ENCODE results near the gene SEZ6L2.
"Not testable (repeated sequence)": the region's sequence is repeated elsewhere in the genome, so short reads cannot be mapped to it uniquely, and the experiment has no call there.

SEZ6L2 gene

DNA sequence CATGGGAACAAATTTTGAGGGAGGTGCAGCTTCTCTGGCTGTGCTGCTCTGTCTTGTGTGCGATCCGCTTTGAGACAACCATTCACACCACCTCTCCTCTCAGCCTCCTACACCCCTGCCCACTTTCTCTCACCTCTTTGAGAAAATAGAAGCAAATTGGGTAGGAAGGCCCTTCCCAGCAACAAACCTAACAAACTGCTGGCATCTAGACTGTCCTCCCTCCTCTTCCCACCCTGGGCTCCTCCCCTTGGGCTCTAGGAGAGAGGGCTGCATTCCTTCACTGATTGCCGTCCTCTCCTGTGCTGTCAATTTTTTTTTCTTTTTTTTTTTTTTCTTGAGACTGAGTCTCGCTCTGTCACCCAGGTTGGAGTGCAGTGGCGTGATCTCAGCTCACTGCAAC, 49.8 kb downstream of the SEZ6L2 start:
- no peak for DNase-seq

DNA sequence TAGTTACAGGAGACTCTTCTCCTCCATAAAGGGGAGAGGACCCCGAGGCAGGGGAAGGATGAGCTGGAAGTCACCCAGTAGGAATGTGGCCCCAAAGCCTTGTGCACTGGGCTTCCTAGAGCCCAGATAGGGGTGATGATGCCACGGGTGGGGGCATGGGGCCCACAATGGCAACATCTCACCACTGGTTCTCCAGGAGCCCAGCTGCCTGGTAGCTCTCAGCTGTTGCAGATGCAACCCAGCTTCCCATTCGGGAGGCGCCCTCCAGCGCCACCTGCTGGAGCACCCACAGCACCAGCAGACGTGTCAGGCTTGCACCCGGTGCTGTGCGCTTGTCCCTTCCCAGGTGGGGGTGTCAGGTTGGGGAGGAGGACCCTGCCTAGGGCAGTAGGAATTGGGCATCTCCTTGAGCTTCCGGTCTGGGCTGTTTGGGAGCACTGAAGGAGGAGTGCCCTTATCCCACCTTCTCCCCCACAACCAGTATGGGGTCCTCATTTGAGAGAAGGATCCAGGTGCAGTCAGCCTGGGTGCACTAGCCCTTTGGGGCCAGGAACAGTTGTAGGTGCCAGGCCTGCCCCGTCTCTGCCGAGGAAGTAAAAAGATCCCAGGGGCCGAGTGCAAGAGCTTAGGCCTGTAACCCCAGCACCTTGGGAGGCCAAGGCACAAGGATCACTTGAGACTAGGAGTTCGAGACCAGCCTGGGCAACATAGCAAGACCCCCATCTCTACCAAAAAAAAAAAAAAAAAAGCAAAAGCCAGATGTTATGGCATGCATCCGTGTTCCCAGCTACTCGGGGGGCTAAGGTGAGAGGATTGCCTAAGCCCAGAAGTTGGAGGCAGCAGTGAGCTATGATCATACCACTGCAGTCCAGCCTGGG, 50.7 kb downstream of the SEZ6L2 start:
- peak; percentile 18 for DNase-seq

- DNase-seq, result no peak
Observed at GRCh38 chr16:29845656-29846055, 53.7 kb downstream of the SEZ6L2 start.

DNA sequence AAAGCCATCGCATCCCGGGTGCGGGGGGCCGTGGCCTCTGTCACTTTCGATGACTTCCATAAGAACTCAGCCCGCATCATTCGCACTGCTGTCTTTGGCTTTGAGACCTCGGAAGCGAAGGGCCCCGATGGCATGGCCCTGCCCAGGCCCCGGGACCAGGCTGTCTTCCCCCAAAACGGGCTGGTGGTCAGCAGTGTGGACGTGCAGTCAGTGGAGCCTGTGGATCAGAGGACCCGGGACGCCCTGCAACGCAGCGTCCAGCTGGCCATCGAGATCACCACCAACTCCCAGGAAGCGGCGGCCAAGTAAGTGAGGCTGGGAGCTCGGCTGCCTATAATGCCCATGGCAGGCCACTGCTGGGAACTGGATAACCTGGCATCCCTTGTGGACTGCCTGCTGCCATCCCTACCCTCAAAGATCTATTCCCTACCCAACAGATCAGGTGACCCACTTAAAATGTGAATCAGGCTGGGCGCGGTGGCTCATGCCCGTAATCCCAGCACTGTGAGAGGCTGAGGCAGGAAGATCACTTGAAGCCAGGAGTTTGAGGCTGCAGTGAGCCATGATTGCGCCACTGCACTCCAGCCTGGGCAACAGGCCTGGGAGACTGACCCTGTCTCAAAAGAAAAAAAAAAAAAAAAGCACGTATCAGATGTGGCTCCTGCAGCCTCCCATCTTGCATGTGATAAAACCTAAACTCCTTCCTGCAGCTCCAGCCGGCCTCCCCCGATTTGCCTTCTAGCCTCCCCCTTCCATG, 54.6 kb downstream of the SEZ6L2 start:
- no peak for DNase-seq

DNA sequence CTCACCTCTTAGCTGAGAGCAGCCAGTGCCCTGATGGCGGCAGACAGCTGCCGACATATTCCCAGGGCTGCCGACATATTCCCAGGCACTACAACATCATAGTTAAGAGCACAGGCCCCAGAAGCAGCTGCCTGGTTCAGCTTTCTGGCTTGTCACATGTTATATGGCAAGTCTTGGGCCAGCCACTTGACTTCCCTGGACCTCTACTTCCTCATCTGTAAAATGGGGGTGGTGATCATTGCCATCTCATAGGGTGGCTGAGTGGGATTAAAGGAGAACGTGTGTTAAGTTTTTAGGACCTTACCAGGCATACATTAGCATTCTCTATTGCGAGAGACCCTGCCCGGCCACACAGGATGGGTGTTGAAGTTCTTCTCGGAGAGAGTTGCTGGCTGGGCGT, 55.4 kb downstream of the SEZ6L2 start:
- no peak for DNase-seq

DNA sequence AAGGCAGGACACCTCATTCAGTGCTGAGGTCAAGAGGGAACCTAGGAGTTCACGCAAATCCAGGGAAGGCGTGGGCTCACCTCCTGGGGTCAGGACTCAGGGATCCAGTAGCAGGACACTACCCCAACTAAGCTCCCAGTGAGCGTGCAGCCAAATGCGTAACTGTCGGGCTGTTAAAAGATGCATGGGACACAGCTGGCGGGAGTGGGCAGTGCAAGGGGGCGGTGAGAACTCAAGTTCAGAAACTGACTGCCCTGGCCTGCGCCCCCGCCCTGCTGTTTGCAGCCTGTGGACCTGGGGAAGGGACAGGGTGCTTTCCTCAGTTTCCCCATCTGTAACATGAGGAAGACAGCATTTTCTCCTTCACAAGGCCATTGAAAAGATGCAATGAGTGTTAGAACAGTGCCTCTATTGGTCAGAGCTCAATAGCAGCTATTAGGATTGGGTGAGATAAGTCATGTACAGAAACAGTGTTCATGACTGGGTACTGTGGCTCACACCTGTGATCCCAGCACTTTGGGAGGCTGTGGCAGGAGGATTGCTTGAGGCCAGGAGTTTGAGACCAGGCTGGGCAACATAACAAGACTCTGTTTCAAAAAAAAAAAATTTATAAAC, 56.5 kb downstream of the SEZ6L2 start:
- no peak for DNase-seq

- no peak for DNase-seq
Observed at GRCh38 chr16:29841631-29842030, 57.7 kb downstream of the SEZ6L2 start.

DNA sequence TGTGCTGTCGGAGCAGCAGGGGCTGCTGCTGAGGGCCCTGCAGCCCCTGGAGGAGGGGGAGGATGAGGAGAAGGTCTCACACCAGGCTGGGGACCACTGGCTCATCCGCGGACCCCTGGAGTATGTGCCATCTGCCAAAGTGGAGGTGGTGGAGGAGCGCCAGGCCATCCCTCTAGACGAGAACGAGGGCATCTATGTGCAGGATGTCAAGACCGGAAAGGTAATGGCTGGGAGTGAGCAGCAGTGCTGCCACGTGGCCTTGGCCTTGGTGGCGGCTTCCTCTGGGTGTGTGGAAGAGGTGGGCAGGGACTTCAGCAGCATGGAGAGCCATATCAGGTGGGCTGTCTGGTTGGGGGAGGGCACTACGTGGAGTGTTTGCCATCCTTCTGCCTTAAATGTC, 59.1 kb downstream of the SEZ6L2 start:
- no peak for DNase-seq

- no peak for DNase-seq
Observed at GRCh38 chr16:29839822-29840221, 59.5 kb downstream of the SEZ6L2 start.

GRCh38 chr16:29837841-29838240, 61.5 kb downstream of the SEZ6L2 start:
- DNase-seq, result no peak

GRCh38 chr16:29836623-29837022, 62.7 kb downstream of the SEZ6L2 start:
- no peak for DNase-seq

DNA sequence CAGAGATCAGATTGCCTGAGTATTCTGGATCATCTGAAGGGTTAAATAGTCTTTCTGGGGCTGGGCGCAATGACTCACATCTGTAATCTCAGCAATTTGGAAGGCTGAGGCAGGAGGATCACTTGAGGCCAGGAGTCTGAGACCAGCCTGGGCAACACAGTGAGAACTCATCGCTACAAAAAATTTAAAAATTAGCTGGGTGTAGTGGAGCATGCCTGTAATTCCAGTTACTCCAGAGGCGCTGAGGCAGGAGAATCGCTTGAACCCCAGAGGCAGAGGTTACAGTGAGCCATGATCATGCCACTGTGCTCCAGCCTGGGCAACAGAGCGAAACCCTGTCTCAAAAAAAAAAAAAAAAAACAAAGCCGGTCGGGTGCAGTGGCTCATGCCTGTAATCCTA, 63.4 kb downstream of the SEZ6L2 start:
- DNase-seq, result no peak

GRCh38 chr16:29834079-29834478, 65.3 kb downstream of the SEZ6L2 start:
- no peak for DNase-seq

- not testable (repeated sequence) for DNase-seq
Observed at GRCh38 chr16:29833219-29833618, 66.1 kb downstream of the SEZ6L2 start.

- DNase-seq, result no peak
Observed at GRCh38 chr16:29831490-29831889, 67.9 kb downstream of the SEZ6L2 start.

- DNase-seq, result no peak
Observed at GRCh38 chr16:29830774-29831173, 68.6 kb downstream of the SEZ6L2 start.

- no peak for DNase-seq
Observed at GRCh38 chr16:29826342-29826695, 73.0 kb downstream of the SEZ6L2 start.

GRCh38 chr16:29825145-29826044, 74.0 kb downstream of the SEZ6L2 start:
- no peak for DNase-seq

DNA sequence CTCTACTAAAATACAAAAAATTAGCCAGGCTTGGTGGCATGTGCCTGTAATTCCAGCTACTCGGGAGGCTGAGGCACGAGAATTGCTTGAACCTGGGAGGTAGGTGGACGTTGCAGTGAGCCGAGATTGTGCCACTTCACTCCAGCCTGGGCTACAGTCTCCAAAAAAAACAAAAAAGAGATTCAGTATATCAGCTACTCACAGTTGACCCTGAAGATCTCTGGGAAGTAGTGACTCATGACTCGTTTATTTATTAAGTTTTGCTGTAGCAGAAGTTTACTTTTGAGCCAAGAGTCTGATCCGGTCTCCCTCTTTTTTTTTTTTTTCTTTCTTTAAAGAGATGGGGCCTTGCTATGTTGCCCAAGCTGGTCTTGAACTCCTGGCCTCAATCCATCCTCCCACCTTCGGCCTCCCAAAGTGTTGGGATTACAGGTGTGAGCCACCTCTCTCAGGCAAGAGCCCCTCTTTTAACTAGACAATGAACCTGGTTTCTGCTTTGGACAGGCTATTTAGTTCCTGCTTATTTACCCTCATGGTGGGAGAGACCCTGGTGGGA, 74.7 kb downstream of the SEZ6L2 start:
- DNase-seq, result no peak

- DNase-seq, result no peak
Observed at GRCh38 chr16:29821643-29822115, 77.7 kb downstream of the SEZ6L2 start.

All from NCI-H1105 treated with DMSO at 0.1 percent for 48 hours (cell line).